ENCODE measurements around the gene ROR2.

DNA sequence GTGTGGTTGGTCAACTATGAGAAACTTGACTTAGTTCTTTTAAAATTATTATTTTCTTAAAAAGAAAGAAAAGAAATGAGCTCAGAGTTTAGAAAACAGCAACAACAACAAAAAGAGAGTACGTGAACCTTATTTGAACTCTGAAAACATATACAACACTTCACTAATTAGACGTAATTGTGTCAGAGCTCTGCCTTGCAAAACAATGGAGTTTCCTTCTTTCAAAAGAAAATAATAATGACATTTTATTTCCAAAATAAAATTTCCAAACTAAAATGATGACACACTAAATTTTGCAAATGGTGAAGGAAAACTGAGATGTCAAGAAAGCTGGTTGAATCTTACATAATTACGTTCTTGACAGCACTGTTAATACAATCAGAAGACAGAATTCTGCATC lies 15.4 kb downstream of the ROR2 start:
- TF ChIP-seq ZFP30 (CRISPR knock-in tag; IDR thresholded peaks at IDR 0.05) (no peak), GLIS3 (CRISPR knock-in tag; IDR thresholded peaks at IDR 0.05) (no peak), OSR1 (CRISPR knock-in tag; IDR thresholded peaks at IDR 0.05) (no peak), TOX (CRISPR knock-in tag; IDR thresholded peaks at IDR 0.05; ENCODE audit: borderline replicate concordance) (no peak), ZNF565 (CRISPR knock-in tag; conservative IDR thresholded peaks at IDR 0.05; ENCODE audit: low read depth) (no peak), TCF4 (CRISPR knock-in tag; IDR thresholded peaks at IDR 0.05; ENCODE audit: borderline replicate concordance) (no peak), ZNF8 (CRISPR knock-in tag; IDR thresholded peaks at IDR 0.05) (no peak)
- TF ChIP-seq, protein P1, sequence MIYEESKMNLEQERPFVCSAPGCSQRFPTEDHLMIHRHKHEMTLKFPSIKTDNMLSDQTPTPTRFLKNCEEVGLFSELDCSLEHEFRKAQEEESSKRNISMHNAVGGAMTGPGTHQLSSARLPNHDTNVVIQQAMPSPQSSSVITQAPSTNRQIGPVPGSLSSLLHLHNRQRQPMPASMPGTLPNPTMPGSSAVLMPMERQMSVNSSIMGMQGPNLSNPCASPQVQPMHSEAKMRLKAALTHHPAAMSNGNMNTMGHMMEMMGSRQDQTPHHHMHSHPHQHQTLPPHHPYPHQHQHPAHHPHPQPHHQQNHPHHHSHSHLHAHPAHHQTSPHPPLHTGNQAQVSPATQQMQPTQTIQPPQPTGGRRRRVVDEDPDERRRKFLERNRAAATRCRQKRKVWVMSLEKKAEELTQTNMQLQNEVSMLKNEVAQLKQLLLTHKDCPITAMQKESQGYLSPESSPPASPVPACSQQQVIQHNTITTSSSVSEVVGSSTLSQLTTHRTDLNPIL (CRISPR knock-in tag; IDR thresholded peaks at IDR 0.05; ENCODE audit: low read depth): no peak
- TF ChIP-seq, protein P2, sequence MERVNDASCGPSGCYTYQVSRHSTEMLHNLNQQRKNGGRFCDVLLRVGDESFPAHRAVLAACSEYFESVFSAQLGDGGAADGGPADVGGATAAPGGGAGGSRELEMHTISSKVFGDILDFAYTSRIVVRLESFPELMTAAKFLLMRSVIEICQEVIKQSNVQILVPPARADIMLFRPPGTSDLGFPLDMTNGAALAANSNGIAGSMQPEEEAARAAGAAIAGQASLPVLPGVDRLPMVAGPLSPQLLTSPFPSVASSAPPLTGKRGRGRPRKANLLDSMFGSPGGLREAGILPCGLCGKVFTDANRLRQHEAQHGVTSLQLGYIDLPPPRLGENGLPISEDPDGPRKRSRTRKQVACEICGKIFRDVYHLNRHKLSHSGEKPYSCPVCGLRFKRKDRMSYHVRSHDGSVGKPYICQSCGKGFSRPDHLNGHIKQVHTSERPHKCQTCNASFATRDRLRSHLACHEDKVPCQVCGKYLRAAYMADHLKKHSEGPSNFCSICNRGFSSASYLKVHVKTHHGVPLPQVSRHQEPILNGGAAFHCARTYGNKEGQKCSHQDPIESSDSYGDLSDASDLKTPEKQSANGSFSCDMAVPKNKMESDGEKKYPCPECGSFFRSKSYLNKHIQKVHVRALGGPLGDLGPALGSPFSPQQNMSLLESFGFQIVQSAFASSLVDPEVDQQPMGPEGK (CRISPR knock-in tag; IDR thresholded peaks at IDR 0.05; ENCODE audit: borderline replicate concordance): no peak

All from SK-N-SH treated with all-trans-retinoic acid at 6 μM for 48 hours (cell line).